GM10266 (cell line): ENCODE measurements around the gene C2orf69.

ENCODE experiments used
- DNase-seq: peaks from one replicate; pipeline ENCODE4 v3.0.0; 2012; ENCODE audit errors: extremely low spot score
- TF ChIP-seq, protein P1 (sequence below): IDR thresholded peaks from 2 replicates; pipeline ENCODE4 v1.5.1; 2012; ENCODE audit warnings: mild to moderate bottlenecking, low read depth; ENCODE audit not compliant: control insufficient read depth, insufficient read depth; ENCODE audit errors: missing control alignments

The C2orf69 gene

GRCh38 chr2:199916980-199917379, 5.9 kb downstream of the C2orf69 start:
- TF ChIP-seq, protein P1, sequence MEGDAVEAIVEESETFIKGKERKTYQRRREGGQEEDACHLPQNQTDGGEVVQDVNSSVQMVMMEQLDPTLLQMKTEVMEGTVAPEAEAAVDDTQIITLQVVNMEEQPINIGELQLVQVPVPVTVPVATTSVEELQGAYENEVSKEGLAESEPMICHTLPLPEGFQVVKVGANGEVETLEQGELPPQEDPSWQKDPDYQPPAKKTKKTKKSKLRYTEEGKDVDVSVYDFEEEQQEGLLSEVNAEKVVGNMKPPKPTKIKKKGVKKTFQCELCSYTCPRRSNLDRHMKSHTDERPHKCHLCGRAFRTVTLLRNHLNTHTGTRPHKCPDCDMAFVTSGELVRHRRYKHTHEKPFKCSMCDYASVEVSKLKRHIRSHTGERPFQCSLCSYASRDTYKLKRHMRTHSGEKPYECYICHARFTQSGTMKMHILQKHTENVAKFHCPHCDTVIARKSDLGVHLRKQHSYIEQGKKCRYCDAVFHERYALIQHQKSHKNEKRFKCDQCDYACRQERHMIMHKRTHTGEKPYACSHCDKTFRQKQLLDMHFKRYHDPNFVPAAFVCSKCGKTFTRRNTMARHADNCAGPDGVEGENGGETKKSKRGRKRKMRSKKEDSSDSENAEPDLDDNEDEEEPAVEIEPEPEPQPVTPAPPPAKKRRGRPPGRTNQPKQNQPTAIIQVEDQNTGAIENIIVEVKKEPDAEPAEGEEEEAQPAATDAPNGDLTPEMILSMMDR, result no peak
- no peak for DNase-seq

- TF ChIP-seq, protein P1, result no peak
- DNase-seq, result no peak
Observed at GRCh38 chr2:199922856-199923255, 11.8 kb downstream of the C2orf69 start.

GRCh38 chr2:199923924-199924323, 12.8 kb downstream of the C2orf69 start:
- TF ChIP-seq, protein P1, result no peak
- DNase-seq, result no peak

GRCh38 chr2:199926806-199927205, 15.7 kb downstream of the C2orf69 start:
- TF ChIP-seq, protein P1, result no peak
- DNase-seq, result no peak

DNA sequence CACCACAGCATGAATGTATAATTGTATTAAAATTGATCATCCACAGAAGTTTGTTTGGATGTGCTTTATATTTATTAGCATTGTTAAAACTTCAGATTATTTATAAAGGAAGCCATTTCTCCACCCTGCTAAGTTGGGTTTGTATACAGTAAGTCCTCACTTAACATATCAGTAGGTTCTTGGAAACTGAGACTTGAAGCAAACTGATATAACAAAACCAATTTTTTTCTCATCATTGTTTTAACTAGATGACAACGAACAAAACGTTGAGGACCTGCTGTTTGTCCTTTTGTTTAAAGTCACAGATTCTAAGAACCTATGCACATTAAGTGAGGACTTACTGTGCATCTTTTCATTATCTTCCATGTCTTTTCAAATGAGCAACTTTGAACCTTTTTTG, 17.1 kb downstream of the C2orf69 start:
- TF ChIP-seq, protein P1, result no peak
- no peak for DNase-seq

GRCh38 chr2:199928626-199929025, 17.5 kb downstream of the C2orf69 start:
- TF ChIP-seq, protein P1, result no peak
- no peak for DNase-seq

DNA sequence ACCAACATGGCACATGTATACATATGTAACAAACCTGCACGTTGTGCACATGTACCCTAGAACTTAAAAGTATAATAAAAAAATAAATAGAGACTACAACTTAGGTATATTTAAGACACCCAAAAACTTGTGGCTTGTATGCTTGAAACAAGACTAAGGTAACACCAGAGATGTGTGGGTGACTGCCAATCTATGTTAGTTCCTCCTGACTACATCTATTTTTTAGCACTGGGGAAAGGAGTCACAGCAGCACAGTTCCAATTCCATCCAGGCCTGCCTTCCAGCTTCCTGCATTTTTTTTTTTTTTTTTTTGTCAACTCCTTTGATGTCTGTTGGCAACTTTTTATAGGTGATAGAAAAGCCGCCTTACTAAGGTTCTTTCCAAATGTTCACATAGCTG, 18.2 kb downstream of the C2orf69 start:
- DNase-seq, result no peak
- TF ChIP-seq, protein P1, result no peak
